Measurements from ENCODE around the gene DTNBP1. TPM values are rescaled to one million over a fixed set of nuclear protein-coding genes. Genes with fewer than 3 reads are reported as not detected.

DTNBP1 gene
- total RNA-seq, 1 donor from 2014 or later, result 20.1 TPM

DNA sequence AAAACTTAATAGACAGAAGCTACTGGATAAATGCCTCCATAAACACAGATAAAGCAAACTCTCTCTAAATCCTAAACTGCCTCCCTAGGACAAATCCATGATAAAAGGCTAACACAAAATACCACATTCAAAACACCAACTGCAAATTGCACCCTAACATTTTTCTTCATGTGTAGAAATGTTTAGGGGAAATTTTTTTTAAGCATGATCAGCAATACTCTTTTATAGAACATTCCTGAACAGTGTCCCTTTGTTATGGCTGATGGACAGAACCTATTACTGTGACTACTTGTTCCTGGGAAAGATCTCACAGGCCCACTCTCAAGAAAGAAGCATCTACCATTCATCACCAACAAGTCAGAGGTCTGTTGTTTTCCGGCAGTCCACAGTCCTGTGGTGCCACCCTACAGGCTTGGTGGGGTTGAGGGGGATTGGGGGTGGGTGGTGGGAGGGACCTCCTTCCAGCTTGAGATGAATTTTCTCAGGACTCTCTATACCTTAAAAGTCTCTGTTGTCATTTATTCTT lies 64.5 kb downstream of the DTNBP1 start:
- Mint-ChIP-seq H3K36me3 (ENCODE audit: unreplicated experiment) (peaks cover 17% of the 10 kb centered on the region), H3K4me3 (ENCODE audit: unreplicated experiment) (no peak overlapping the region), H3K27ac (ENCODE audit: unreplicated experiment) (no peak overlapping the region), H3K9me3 (ENCODE audit: unreplicated experiment) (no peaks in the 10 kb centered on the region), H3K27me3 (ENCODE audit: unreplicated experiment) (no peaks in the 10 kb centered on the region), H3K4me1 (ENCODE audit: unreplicated experiment) (peaks cover 5% of the 10 kb centered on the region)
- no peak for TF ChIP-seq CTCF (IDR thresholded peaks at IDR 0.05)
- DNase-seq (ENCODE audit: extremely low spot score, unreplicated experiment), result no peak

GRCh38 chr6:15596186-15596896 lies 66.5 kb downstream of the DTNBP1 start:
- DNase-seq (ENCODE audit: extremely low spot score, unreplicated experiment), result no peak
- H3K27me3 Mint-ChIP-seq (ENCODE audit: unreplicated experiment), result no peaks in the 10 kb centered on the region
- H3K9me3 Mint-ChIP-seq (ENCODE audit: unreplicated experiment), result no peaks in the 10 kb centered on the region
- H3K4me3 Mint-ChIP-seq (ENCODE audit: unreplicated experiment), result no peak overlapping the region
- no peak overlapping the region for H3K27ac Mint-ChIP-seq (ENCODE audit: unreplicated experiment)
- peaks cover 16% of the 10 kb centered on the region for H3K36me3 Mint-ChIP-seq (ENCODE audit: unreplicated experiment)
- H3K4me1 Mint-ChIP-seq (ENCODE audit: unreplicated experiment), result peaks cover 5% of the 10 kb centered on the region
- TF ChIP-seq CTCF (IDR thresholded peaks at IDR 0.05), result no peak

GRCh38 chr6:15595461-15596173 lies 67.2 kb downstream of the DTNBP1 start:
- no peaks in the 10 kb centered on the region for H3K27me3 Mint-ChIP-seq (ENCODE audit: unreplicated experiment)
- no peak for DNase-seq (ENCODE audit: extremely low spot score, unreplicated experiment)
- no peak for TF ChIP-seq CTCF (IDR thresholded peaks at IDR 0.05)
- peaks cover 5% of the 10 kb centered on the region for H3K4me1 Mint-ChIP-seq (ENCODE audit: unreplicated experiment)
- H3K27ac Mint-ChIP-seq (ENCODE audit: unreplicated experiment), result no peak overlapping the region
- peaks cover 11% of the 10 kb centered on the region for H3K36me3 Mint-ChIP-seq (ENCODE audit: unreplicated experiment)
- H3K9me3 Mint-ChIP-seq (ENCODE audit: unreplicated experiment), result no peaks in the 10 kb centered on the region
- H3K4me3 Mint-ChIP-seq (ENCODE audit: unreplicated experiment), result no peak overlapping the region

GRCh38 chr6:15594512-15595259 lies 68.1 kb downstream of the DTNBP1 start:
- H3K4me3 Mint-ChIP-seq (ENCODE audit: unreplicated experiment), result no peak overlapping the region
- H3K4me1 Mint-ChIP-seq (ENCODE audit: unreplicated experiment), result peaks cover 5% of the 10 kb centered on the region
- peaks cover 6% of the 10 kb centered on the region for H3K36me3 Mint-ChIP-seq (ENCODE audit: unreplicated experiment)
- H3K27me3 Mint-ChIP-seq (ENCODE audit: unreplicated experiment), result no peaks in the 10 kb centered on the region
- no peak overlapping the region for H3K27ac Mint-ChIP-seq (ENCODE audit: unreplicated experiment)
- no peak for TF ChIP-seq CTCF (IDR thresholded peaks at IDR 0.05)
- no peaks in the 10 kb centered on the region for H3K9me3 Mint-ChIP-seq (ENCODE audit: unreplicated experiment)
- DNase-seq (ENCODE audit: extremely low spot score, unreplicated experiment), result no peak
